A673 (cell line): ENCODE measurements around the gene TEPSIN. TPM values are rescaled to one million over a fixed set of nuclear protein-coding genes. Genes with fewer than 3 reads are reported as not detected.

ENCODE experiments used
- BruUV-seq: library from RNA; stranded (reverse); fragments of 400-500 nt; replicated peaks from 2 replicates; lab custom pipeline; 2021; lab: Mats Ljungman, UMichigan
- CTCF ChIA-PET: fragments of 300-600 bp; sonication (Branson Sonifier 250); formaldehyde crosslinking; loops from one replicate; lab custom pipeline; 2022; ENCODE audit warnings: antibody characterized with exemption; lab: Charles Lee
- POLR2A ChIA-PET: fragments of 300-600 bp; sonication (Branson Sonifier 250); formaldehyde crosslinking; loops from one replicate; lab custom pipeline; 2022; ENCODE audit warnings: antibody characterized with exemption; ENCODE audit not compliant: low non-redundant PET; lab: Charles Lee
- DNase-seq: peaks from one replicate; pipeline ENCODE4 v3.0.0-alpha.2; 2015; ENCODE audit warnings: low spot score
- H3K27ac ChIP-seq: fragments of 200-600 bp; sonication (generic); 2 replicates; pipeline ENCODE4 v1.5.1; 2016; ENCODE audit warnings: mixed run types, low read depth, mild to moderate bottlenecking, mixed read lengths, antibody characterized with exemption, low read length; ENCODE audit not compliant: poor library complexity, severe bottlenecking
- H3K27me3 ChIP-seq: fragments of 200-600 bp; sonication (generic); replicated peaks from 2 replicates; pipeline ENCODE4 v1.6.1; 2017; ENCODE audit warnings: mixed run types, low read depth, mild to moderate bottlenecking, mixed read lengths, antibody characterized with exemption, low read length; ENCODE audit not compliant: insufficient read depth, poor library complexity
- H3K36me3 ChIP-seq: fragments of 200-600 bp; sonication (generic); 2 replicates; pipeline ENCODE4 v1.6.1; 2016; ENCODE audit warnings: mixed run types, mild to moderate bottlenecking, mixed read lengths, antibody characterized with exemption, low read length; ENCODE audit not compliant: insufficient read depth, poor library complexity, severe bottlenecking
- H3K4me1 ChIP-seq: fragments of 200-600 bp; sonication (generic); 2 replicates; pipeline ENCODE4 v1.6.1; 2017; ENCODE audit warnings: mixed run types, mild to moderate bottlenecking, mixed read lengths, antibody characterized with exemption, low read length; ENCODE audit not compliant: insufficient read depth, poor library complexity, severe bottlenecking
- H3K4me3 ChIP-seq: fragments of 200-600 bp; sonication (generic); 2 replicates; pipeline ENCODE4 v1.5.1; 2016; ENCODE audit warnings: low read depth, mixed run types, mild to moderate bottlenecking, mixed read lengths, low read length; ENCODE audit not compliant: poor library complexity, severe bottlenecking
- H3K9me3 ChIP-seq: fragments of 200-600 bp; sonication (generic); 2 replicates; pipeline ENCODE4 v1.6.1; 2016; ENCODE audit warnings: mixed run types, low read depth, mild to moderate bottlenecking, mixed read lengths, antibody characterized with exemption, low read length; ENCODE audit not compliant: poor library complexity, severe bottlenecking
- CTCF ChIP-seq: fragments of 300-800, 200-600 bp; sonication (generic); conservative IDR thresholded peaks from 2 replicates; pipeline ENCODE4 v1.5.1; 2017; ENCODE audit warnings: low read depth, mild to moderate bottlenecking, antibody characterized with exemption, low read length, moderate library complexity, mixed read lengths
- EZH2 ChIP-seq: fragments of 200-600 bp; sonication (generic); IDR thresholded peaks from 2 replicates; pipeline ENCODE4 v1.6.1; 2017; ENCODE audit warnings: borderline replicate concordance, low read depth, mild to moderate bottlenecking, mixed read lengths, antibody characterized with exemption, low read length; ENCODE audit not compliant: poor library complexity, severe bottlenecking
- intact Hi-C: fragments of 100-400 bp; cut with micrococcal nuclease; formaldehyde crosslinking; loops from one replicate; pipeline ENCODE4 v1.10.0; 2022; ENCODE audit not compliant: unreplicated experiment
- total RNA-seq: library from RNA; stranded (reverse); gene quantifications from 2 replicates; pipeline ENCODE4 v1.2.3, GENCODE V29; 2021

The TEPSIN gene
- total RNA-seq, 1 experiment from 2014 or later: 36.1 TPM

GRCh38 chr17:81209141-81209540, 29.7 kb downstream of the TEPSIN start:
- Histone ChIP-seq H3K4me1 (peaks cover 17% of the 10 kb centered on the region), H3K4me3 (no peak overlapping the region), H3K9me3 (no peaks in the 10 kb centered on the region), H3K27ac (no peak overlapping the region), H3K27me3 (no peaks in the 10 kb centered on the region), H3K36me3 (no peaks in the 10 kb centered on the region)
- no peak for DNase-seq
- TF ChIP-seq EZH2 (no peak), CTCF (no peak)
- intact Hi-C loops: no loop called here
- CTCF ChIA-PET: no interaction called here
- POLR2A ChIA-PET: no interaction called here
- BruUV-seq: no TSS peak

- TF ChIP-seq EZH2 (no peak), CTCF (no peak)
- no TSS peak for BruUV-seq
- no peak for DNase-seq
- Histone ChIP-seq H3K27ac (no peak overlapping the region), H3K4me3 (no peak overlapping the region), H3K9me3 (no peaks in the 10 kb centered on the region), H3K36me3 (no peaks in the 10 kb centered on the region), H3K27me3 (no peaks in the 10 kb centered on the region), H3K4me1 (peaks cover 17% of the 10 kb centered on the region)
- intact Hi-C loops: no loop called here
- ChIA-PET POLR2A (no interaction called here), CTCF (no interaction called here)
Measured at GRCh38 chr17:81208651-81209050, 30.2 kb downstream of the TEPSIN start.

GRCh38 chr17:81207610-81208581, 31.0 kb downstream of the TEPSIN start:
- H3K27ac ChIP-seq: no peak overlapping the region
- POLR2A ChIA-PET: no interaction called here
- intact Hi-C loops: no loop called here
- H3K4me1 ChIP-seq: peaks cover 17% of the 10 kb centered on the region
- H3K9me3 ChIP-seq: no peaks in the 10 kb centered on the region
- no peak overlapping the region for H3K4me3 ChIP-seq
- H3K36me3 ChIP-seq: no peaks in the 10 kb centered on the region
- CTCF ChIA-PET: interaction anchor here (0.6 to 1.2 kb wide), 2 partner anchors 110 to 277 kb away, joined by 3 to 4 read pairs; no protein-coding TSS in a partner anchor
- BruUV-seq: no TSS peak
- peak; percentile 55 for DNase-seq
- TF ChIP-seq CTCF (no peak), EZH2 (no peak)
- H3K27me3 ChIP-seq: no peaks in the 10 kb centered on the region
